ELF-1 (cell line): ENCODE measurements around the gene PSORS1C2.

Source experiments
- DNase-seq: peaks from one replicate; pipeline ENCODE4 v3.0.0-alpha.2; 2016; ENCODE audit warnings: low read depth, low spot score

PSORS1C2 gene

DNA sequence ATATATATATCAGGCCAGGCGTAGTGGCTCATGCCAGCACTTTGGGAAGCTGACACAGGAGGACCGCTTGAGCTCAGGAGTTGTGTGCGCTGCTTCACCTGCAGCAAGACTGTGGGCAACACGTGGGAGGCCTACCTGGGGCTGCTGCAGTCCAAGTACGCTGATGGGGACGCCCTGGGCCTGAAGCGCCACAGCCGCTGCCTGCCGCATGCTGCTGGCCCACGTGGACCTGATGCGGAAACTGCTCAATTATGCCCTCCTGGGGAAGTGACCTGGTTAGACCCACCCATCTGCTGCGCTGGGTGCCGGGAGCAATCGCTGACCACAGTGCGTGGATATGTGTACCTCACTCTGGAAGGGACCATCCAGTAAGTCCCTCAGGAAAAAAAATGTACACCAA lies 1.8 kb upstream of the PSORS1C2 start:
- DNase-seq: no peak

DNA sequence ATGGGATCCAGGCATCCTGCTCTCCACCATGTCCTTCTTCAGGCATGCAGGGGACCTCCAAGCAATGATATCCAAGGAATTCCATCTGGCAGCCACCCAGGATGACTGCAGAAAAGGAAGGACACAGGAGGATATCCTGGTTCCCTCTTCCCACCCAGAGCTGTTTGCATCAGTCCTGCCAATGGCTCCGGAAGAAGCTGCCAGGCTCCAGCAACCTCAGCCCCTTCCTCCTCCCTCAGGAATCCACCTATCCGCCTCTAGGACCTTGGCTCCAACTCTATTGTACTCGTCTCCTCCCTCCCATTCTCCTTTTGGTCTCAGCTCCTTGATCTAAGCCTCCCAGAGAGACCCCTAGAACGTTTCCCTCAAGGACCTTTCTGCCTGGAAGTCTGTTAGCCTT lies 733 bp upstream of the PSORS1C2 start:
- DNase-seq: peak; percentile 83

DNA sequence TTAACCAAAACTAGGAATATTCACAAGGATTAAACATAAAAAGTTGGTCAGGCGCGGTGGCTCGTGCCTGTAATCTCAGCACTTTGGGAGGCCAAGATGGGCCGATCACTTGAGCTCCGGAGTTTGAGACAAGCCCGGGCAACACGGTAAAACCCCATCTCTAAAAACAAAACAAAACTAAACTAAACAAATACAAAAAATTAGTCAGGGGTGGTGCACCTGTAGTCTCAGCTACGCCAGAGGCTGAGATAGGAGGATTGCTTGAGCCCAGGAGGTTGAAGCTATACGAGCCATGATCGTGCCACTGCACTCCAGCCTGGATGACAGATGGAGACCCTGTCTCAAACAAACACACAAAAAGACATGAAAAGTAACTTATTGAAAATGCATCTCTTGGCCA lies 3.2 kb downstream of the PSORS1C2 start:
- DNase-seq: no peak

DNA sequence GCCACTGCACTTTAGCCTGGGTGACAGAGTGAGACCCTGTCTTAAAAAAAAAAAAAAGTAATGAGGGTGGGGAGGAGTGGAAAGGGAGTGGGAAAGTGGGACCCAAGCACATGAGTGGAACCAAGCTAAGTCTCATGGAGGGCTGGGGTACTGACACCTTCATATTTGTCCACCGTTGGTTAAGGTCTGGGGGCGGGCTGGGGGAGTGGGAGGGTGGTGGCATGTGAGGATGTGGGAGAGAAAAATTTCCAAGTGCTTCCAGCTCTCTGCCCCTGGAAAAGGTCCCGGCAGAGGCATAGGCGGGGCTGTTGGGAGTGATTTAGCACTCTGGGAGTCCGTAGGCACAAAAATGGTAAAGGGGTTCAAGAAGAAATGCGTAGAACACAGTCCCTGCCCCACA lies 6.1 kb downstream of the PSORS1C2 start:
- DNase-seq: no peak

DNA sequence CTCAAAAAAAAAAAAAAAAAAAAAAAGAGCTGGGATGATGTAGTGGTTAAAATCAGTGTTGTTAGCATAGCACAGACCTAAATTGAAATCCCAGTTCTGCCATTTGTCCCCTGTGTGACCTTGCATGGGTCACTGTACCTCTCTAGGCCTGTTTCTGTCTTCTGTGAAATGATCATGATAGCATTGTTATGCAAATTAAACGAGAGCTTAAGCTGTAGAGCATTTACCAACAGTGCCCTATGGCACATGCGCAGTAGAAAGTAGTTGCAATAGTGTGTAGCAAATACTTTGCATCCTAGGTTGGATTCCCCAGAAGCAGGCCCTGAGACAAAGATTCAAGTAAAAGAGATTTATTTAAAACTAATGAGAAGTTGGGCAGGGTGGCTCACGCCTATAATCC lies 7.3 kb downstream of the PSORS1C2 start:
- peak; percentile 30 for DNase-seq

DNA sequence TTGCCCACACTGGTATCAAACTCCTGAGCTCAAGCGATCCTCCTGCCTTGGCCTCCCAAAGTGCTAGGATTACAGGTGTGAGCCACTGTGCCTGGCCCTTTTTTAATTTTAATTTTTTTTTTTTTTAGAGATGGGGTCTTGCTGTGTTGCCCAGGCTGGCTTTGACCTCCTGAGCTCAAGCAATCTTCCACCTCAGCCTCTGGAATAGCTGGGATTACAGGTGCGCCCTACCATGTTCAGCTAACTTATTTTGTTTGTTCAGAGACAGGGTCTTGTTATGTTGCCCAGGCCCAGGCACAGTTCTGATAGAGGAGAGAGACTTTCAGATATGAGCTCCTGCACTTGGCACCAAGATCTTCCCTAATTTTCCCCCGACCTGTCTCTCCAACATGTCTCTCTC lies 8.1 kb downstream of the PSORS1C2 start:
- DNase-seq: no peak

DNA sequence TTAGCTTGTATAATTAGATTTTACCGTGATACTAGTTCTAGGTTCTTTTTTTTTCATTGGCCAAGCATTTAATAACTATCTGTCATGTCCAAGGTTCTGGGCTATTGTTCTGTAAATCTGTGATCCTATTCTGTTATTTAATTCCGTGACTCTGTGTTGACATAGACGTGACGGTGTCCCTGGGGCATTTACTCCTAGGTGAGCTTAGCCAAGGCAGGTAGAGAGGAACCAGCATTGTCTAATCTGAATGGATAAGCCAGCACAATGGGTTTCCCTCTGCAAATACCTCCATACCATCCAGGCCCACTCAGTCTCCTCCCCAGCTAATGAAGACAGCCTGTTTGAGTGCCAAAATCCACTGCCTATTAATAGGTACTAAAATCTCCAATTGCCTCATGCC lies 9.7 kb downstream of the PSORS1C2 start:
- no peak for DNase-seq

DNA sequence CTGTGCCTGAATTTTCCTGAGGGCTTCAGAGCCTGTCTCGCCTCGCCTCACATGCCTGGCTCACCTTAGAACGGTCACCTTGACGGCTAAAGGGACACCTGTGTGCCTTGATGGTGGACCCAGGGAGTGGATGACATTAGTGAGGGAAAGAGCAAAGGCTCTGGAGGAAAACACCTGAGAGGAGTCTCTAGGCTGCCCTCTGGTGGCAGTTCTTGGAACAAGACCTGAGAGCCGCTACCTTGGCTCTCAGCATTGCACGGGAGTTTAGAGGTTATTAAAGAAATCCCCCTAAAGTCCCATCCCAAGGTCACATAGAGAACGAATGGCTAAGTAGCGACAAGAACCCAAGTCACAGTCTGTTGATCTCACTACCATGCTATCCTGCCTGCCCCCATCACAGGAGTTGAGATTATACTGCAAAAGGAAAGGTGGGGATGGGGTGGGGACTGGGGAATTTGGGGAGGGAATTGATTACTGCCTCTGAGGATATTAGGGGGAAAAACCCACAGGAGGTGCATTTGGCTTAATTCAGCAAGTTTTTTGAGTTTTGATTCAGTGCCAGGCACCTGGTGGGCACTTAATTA lies 10.7 kb downstream of the PSORS1C2 start:
- DNase-seq: peak; percentile 84

DNA sequence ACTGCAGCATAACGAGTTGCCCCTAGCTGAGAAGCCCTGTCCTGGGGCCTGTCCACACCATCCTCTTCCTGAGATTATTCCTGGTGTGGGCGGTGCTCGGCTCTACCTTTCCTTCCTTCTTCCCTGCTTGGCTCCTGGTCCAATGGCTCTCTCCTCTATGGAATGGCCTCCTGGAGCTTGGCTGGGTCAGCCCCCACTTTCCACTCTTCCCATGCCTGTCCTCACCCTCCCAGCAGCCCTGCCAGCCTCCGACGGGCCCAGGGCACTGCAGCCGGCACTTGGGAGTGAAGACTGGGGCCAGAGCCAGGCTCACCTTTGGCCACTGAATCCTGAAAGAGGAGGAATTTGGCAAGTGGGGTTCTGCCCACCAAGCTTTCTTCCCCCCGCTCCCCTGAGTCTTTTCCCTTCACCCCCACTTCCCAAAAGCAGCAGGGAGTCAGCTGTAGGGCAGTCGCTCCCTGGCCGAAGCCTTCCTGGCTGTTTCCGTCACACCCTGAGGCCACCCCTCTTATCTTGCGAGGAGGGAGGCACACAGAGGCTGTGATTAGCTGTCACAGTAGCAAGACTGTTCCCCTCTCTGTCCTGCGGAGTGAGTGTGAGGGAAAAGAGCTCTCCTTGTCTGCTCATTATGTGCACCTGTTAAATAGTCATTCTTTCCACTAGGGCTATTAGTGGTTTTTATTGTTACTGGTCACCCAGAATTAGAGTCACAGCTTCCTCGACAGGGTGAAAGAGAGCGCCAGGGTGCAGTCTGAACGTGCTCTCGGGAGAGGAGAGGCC lies 12.3 kb downstream of the PSORS1C2 start:
- no peak for DNase-seq

DNA sequence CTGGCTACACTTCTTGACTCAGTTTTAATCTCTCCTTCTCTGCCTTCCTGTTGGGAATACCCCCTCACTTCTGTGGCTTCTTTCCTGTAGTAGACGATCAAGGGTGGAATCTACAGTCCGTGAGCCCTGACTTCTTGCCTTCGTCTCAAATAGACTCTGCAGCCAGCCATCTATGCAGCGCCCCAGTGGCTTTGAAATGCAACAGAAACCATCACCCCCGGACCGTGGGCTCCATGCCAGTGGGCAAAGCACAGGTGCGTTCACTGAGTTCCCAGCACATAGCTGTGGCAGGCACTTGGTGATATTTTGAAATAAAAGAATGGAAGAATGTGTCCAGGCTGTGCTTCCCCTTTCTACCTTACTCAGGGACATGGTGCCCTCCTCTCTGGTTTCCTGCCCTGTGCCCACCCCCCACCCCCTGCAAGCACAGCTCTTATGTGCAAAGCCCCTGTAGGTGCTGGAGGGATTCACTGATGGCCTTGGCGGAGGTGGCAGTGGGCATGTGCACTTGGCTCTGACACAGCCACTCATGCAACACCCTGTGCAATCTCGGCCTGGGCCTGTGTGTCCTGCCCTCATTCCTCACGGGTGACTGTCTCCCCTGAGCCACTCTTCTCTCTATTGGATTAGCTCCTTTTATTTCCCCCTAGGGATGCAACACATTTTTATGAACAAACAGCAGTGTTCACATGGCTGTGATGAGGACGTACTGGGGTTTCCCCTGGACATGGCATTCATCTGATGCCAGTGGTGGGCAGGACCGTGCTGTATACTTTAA lies 13.1 kb downstream of the PSORS1C2 start:
- DNase-seq: no peak

DNA sequence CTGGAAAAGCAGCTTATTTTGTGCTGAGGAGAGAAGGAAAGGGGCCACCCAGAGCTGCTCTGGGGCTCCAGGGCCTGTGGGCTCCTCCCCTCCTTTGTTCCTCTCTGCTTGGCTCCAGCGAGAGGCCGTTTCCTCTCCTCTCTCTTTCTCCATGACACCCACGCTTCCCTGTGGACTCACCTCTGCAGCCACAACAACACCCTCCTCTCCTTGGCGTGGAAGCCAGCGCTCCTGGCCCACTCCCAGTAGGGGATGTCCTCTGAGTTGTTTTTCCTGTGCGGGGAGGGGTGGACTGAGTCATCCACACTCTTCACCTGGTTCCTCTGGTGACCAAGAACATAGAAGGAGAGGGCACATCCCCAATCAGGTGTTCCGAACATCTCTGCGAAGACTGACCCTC lies 13.7 kb downstream of the PSORS1C2 start:
- no peak for DNase-seq

DNA sequence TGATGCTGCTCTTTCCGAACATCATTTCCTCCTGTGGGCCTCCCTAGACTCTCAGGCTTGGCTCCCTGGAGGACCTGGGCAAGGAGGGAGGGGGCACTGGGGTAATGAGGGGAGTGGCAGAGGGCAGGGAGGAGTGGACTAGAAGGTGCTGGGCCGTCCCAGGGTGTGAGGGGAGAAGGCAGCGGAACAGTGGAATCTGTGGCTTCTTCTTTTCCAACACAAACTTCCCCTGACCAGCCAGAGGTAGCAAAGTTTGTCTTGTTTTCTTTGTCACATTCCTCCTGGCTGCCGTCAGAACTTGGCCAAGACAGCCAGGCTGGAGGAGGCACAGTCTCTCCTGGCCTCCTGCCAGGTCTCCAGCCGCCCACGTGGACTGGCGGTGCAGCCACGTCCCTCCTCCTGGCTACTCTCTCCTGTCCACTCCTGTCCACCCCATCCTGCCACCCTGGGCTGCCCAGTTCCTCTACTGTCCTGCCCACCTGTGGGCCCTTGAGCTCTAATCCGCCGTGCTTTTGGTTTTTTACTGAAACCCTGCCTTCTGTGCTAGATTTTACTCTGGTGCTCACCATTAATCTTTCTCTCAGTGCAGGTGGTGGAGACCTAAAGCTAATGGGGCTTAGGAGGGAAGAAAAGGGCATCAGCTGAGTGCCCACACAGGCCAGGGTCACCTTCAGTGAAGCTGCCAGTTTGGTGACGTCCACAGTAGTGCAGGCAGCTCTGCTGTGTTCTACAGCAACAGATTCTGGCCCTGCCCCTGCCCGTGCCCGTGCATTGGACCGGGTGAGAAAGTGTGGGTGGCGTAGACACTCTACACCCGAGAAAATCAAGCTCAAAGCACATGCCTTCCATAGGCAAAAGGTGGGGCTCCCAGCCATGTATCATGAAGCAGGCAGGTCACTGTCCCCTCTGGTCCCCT lies 15.8 kb downstream of the PSORS1C2 start:
- no peak for DNase-seq

DNA sequence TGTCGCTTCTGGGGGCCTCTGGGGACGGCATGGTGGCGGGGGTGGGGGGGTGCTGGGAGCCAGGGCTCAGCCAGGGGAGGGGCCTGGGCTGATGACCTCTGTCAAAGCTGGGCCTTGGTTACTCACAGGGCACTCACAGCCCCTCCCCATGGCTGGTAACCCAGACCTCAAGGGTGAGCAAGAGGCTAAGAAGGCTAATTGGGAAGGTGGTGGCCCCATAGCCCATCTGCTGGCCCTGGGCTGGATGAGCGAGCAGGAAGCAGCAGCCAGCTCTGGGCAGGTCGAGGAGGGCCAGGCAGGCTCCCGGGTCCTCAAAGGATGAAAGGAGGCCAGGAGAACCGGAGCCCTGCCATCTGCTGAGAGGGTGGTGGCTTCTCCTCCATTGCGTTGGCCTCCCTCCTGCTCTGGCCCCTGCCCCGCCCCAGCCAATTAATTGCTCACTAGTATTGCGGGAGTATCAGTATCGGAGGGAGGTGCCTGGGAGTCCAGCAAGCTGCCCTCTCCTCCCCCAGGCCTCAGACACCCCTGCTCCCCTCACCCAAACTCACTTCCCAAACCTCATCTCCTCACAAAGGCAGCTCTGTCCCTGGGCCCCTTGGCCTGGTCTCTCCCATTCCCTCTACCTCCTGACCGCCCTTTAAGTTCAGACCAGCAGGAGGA lies 17.6 kb downstream of the PSORS1C2 start:
- no peak for DNase-seq

DNA sequence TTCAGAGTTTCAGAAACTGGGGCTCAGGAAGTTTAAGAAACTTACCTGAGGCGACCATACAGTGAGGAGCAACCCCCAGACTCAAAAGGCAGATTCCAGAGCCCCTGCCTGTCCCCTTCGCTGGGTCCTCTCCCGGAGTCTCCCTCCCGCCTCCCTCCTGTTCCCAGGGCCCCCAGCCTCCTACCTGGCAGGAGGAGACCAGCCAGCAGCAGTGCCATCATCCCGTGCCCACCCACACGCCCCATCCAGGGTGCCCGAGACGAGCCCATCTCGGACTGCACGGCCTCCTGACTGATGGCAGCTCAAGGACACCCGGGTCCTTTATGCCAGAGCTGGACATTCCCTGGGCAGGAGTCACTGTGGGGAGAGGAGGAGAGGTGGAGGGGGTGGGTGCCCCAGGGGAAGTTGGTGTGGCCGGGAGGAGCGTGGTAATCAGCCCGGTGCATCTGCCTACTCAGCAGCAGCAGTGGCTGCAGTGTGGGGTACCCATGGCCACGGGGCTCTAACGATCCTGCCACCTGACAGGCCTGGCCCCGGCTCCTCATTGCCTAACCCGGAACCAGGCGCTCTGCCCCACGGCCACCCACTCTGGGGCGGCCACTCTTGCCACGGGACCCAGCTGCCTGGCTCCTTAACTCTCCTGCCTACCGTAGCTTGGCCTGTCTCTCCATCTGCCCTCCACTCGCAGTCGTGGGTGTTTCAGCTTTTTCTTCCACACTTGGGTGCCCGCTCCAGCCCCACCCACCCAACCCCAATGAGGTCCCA lies 18.5 kb downstream of the PSORS1C2 start, which contains the start of gene CDSN:
TSS of gene CDSN (minus strand) at position 296 of the 765 bp plus-strand sequence. CDS start at position 269, 27 bp downstream.
- DNase-seq: no peak

DNA sequence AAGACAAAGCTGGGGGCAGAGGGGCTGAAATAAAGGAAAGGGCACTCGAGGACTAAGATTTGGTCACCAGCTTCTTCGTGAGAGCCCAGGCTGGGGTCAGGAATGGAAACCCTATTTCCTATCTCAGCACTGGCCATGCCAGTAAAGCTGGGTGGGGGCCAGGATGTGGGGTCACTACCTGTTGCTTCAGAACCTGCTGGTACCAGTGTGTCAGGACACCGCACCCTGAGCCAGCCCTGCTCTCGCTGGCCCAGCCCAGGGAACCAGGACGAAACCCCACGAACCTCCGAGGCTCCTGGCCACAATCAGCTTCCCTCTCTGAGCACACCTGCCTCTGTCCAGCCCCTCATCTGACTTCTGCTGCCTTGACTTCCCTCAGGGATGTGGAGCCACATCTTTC lies 20.7 kb downstream of the PSORS1C2 start:
- no peak for DNase-seq

DNA sequence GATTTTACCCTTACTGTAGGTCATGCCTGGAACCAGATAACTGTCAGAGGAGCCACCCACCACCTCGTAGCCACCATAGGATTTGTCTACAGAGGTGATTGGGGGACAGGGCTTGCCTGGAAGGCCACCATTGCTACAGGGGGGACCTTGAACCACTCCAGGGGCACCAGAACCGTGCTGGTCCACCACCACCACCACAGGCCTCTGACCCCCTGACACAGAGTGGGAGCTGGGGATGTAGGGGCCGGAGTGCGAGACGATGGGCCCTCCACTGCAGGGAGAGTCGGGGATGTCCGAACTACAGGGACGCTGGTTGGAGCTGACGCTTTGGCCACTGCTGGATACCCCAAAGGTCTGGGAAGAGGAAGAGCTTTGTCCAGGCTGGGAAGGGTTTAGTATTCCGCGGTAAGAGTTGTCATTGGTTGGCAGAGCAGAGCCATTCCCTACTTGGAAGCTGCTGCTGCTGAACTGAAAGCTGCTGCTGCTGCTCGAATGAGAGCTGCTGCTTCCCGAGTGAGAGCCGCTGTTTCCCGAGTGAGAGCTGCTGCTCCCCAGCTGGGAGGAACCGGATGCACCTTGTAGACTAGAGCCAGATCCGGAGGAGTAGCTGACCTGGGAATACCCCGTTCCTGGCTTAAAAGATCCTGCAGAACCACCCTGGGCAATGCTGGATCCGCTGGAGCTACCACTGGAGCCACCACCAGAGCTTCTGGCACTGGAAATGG lies 22.0 kb downstream of the PSORS1C2 start:
- DNase-seq: no peak

DNA sequence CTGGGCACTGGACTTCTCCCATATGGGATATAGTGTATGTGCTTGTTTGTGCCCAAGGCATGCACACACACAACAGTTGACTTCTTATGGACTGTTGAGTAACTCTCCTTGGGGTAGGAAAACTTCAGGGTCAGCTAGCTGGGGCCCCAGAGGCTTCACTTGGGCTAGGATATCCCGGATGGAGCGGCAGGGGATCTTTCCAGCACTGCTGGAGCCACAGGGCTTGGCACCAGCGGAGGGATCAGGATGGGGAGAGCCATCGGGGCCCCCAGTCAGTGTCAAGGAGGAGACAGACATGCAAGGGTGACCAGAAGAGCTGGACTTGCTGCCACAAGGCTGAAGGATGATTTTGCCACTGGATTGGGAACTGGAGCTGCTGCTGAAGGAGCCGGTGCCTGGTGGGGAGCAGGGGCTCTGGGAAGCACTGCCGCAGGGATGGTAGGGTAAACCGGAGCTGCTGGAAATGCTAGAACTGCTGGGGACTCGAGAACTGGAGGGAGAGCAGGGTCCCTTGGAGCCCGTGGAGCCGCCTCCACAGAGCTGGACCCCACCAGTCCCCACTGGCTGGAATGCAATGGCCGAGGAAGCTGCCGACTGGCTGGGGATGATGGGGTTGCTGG lies 22.8 kb downstream of the PSORS1C2 start:
- no peak for DNase-seq

DNA sequence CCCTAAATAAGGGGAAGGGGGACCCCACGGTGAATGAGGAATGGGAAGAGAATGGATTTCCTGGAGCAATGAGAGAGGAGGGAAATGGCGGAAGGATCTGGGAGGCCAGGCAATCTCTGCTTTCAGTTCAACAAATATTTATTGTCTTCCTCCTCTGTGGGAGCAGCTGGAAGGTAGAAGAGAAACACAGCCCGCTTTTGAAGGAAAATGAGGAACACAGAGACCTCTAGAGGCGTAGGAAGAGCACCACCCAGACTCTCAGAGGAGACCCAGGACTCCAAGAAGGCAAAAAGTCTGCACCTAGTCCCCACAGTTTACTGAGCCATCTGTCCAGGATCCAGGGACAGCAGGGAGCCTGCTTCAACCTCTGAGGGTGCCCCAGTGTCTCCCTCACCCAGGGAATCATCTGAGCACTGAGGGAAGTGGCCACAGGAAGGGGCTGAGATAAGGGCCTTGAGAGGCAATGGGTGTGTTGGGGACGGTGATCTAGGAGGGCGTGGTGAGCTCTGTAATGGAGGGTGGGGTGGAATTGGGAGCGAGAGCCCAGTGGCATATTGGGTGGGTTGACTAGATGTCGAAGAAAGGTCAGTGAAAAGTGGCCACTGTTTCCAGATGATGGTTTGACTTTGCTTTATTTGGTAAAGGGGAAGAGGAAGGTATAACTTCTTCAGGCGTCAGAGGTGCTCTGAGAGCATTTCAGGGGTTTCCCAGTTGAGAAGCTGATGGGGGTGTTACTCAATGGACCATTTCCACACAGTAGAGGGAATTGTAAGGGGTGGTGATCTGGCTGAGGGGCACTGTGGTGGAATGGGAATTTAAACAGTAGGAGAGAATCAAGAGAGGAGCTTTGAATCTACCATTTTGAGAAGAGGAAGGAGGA lies 23.7 kb downstream of the PSORS1C2 start:
- DNase-seq: peak; percentile 50
